ENCODE measurements around the gene OXSM.

Gene OXSM

GRCh38 chr3:25789596-25790556, at the start of gene OXSM:
Gene OXSM, plus strand, starts transcription at chr3:25790090. Its CDS starts 931 bp downstream, at chr3:25791021.
- H3K27me3 ChIP-seq (ENCODE audit: control insufficient read depth, insufficient read depth, low read length), result no peaks in the 10 kb centered on the region
- H3K9me3 ChIP-seq (ENCODE audit: control insufficient read depth, insufficient read depth, low read length), result no peaks in the 10 kb centered on the region
- H3K9ac ChIP-seq (ENCODE audit: low read depth, low read length), result peak within 1 kb of the TSS; percentile 3; the same call in 1 of the 2 replicates
- H3K36me3 ChIP-seq (ENCODE audit: control insufficient read depth, insufficient read depth, low read length), result no peaks in the 10 kb centered on the region
- H3K4me1 ChIP-seq (ENCODE audit: control insufficient read depth, insufficient read depth, low read length), result peaks cover 23% of the 10 kb centered on the region; the same call in 1 of the 2 replicates
- peak within 1 kb of the TSS; percentile 79 for H3K27ac ChIP-seq (ENCODE audit: low read depth, low read length)
- H3K4me3 ChIP-seq (ENCODE audit: low read depth, low read length), result peak within 1 kb of the TSS; percentile 79

- Histone ChIP-seq H3K36me3 (ENCODE audit: control insufficient read depth, insufficient read depth, low read length) (peaks cover 7% of the 10 kb centered on the region), H3K9me3 (ENCODE audit: control insufficient read depth, insufficient read depth, low read length) (no peaks in the 10 kb centered on the region)
These were observed 45.4 kb upstream of the OXSM start for GRCh38 chr3:25744470-25744869.

GRCh38 chr3:25747033-25747432, 42.9 kb upstream of the OXSM start:
- peaks cover 20% of the 10 kb centered on the region for H3K36me3 ChIP-seq (ENCODE audit: control insufficient read depth, insufficient read depth, low read length)
- peaks cover 14% of the 10 kb centered on the region for H3K4me1 ChIP-seq (ENCODE audit: control insufficient read depth, insufficient read depth, low read length)
- no peaks in the 10 kb centered on the region for H3K9me3 ChIP-seq (ENCODE audit: control insufficient read depth, insufficient read depth, low read length)
- no peak overlapping the region for H3K27ac ChIP-seq (ENCODE audit: low read depth, low read length)
- H3K4me3 ChIP-seq (ENCODE audit: low read depth, low read length), result no peak overlapping the region
- no peak overlapping the region for H3K9ac ChIP-seq (ENCODE audit: low read depth, low read length)
- no peaks in the 10 kb centered on the region for H3K27me3 ChIP-seq (ENCODE audit: control insufficient read depth, insufficient read depth, low read length)

More at GRCh38 chr3:25744470-25744869, 45.4 kb upstream of the OXSM start:
- Histone ChIP-seq H3K27ac (ENCODE audit: low read depth, low read length) (no peak overlapping the region), H3K4me3 (ENCODE audit: low read depth, low read length) (no peak overlapping the region), H3K9ac (ENCODE audit: low read depth, low read length) (no peak overlapping the region), H3K27me3 (ENCODE audit: control insufficient read depth, insufficient read depth, low read length) (no peaks in the 10 kb centered on the region), H3K4me1 (ENCODE audit: control insufficient read depth, insufficient read depth, low read length) (peaks cover 14% of the 10 kb centered on the region)

GRCh38 chr3:25748189-25748588, 41.7 kb upstream of the OXSM start:
- no peaks in the 10 kb centered on the region for H3K9me3 ChIP-seq (ENCODE audit: control insufficient read depth, insufficient read depth, low read length)
- H3K4me3 ChIP-seq (ENCODE audit: low read depth, low read length), result no peak overlapping the region
- no peaks in the 10 kb centered on the region for H3K27me3 ChIP-seq (ENCODE audit: control insufficient read depth, insufficient read depth, low read length)
- peaks cover 14% of the 10 kb centered on the region for H3K4me1 ChIP-seq (ENCODE audit: control insufficient read depth, insufficient read depth, low read length)
- peak overlapping the region; percentile 56 for H3K27ac ChIP-seq (ENCODE audit: low read depth, low read length)
- H3K9ac ChIP-seq (ENCODE audit: low read depth, low read length), result no peak overlapping the region
- H3K36me3 ChIP-seq (ENCODE audit: control insufficient read depth, insufficient read depth, low read length), result peaks cover 20% of the 10 kb centered on the region

GRCh38 chr3:25749031-25749581, 40.8 kb upstream of the OXSM start:
- Histone ChIP-seq H3K27ac (ENCODE audit: low read depth, low read length) (no peak overlapping the region), H3K9ac (ENCODE audit: low read depth, low read length) (no peak overlapping the region)

GRCh38 chr3:25751048-25751447, 38.8 kb upstream of the OXSM start:
- Histone ChIP-seq H3K36me3 (ENCODE audit: control insufficient read depth, insufficient read depth, low read length) (peaks cover 20% of the 10 kb centered on the region), H3K27me3 (ENCODE audit: control insufficient read depth, insufficient read depth, low read length) (no peaks in the 10 kb centered on the region), H3K4me1 (ENCODE audit: control insufficient read depth, insufficient read depth, low read length) (peaks cover 14% of the 10 kb centered on the region), H3K27ac (ENCODE audit: low read depth, low read length) (no peak overlapping the region), H3K9ac (ENCODE audit: low read depth, low read length) (no peak overlapping the region), H3K9me3 (ENCODE audit: control insufficient read depth, insufficient read depth, low read length) (no peaks in the 10 kb centered on the region), H3K4me3 (ENCODE audit: low read depth, low read length) (no peak overlapping the region)

More at GRCh38 chr3:25749031-25749581, 40.8 kb upstream of the OXSM start:
- H3K36me3 ChIP-seq (ENCODE audit: control insufficient read depth, insufficient read depth, low read length), result peaks cover 20% of the 10 kb centered on the region
- H3K4me3 ChIP-seq (ENCODE audit: low read depth, low read length), result no peak overlapping the region
- no peaks in the 10 kb centered on the region for H3K27me3 ChIP-seq (ENCODE audit: control insufficient read depth, insufficient read depth, low read length)
- no peaks in the 10 kb centered on the region for H3K9me3 ChIP-seq (ENCODE audit: control insufficient read depth, insufficient read depth, low read length)
- peaks cover 14% of the 10 kb centered on the region for H3K4me1 ChIP-seq (ENCODE audit: control insufficient read depth, insufficient read depth, low read length)

GRCh38 chr3:25751725-25752124, 38.2 kb upstream of the OXSM start:
- H3K27ac ChIP-seq (ENCODE audit: low read depth, low read length), result no peak overlapping the region
- H3K27me3 ChIP-seq (ENCODE audit: control insufficient read depth, insufficient read depth, low read length), result no peaks in the 10 kb centered on the region
- H3K9ac ChIP-seq (ENCODE audit: low read depth, low read length), result no peak overlapping the region
- H3K4me3 ChIP-seq (ENCODE audit: low read depth, low read length), result no peak overlapping the region
- H3K9me3 ChIP-seq (ENCODE audit: control insufficient read depth, insufficient read depth, low read length), result no peaks in the 10 kb centered on the region
- peaks cover 20% of the 10 kb centered on the region for H3K36me3 ChIP-seq (ENCODE audit: control insufficient read depth, insufficient read depth, low read length)
- H3K4me1 ChIP-seq (ENCODE audit: control insufficient read depth, insufficient read depth, low read length), result peaks cover 14% of the 10 kb centered on the region

- Histone ChIP-seq H3K4me3 (ENCODE audit: low read depth, low read length) (no peak overlapping the region), H3K27me3 (ENCODE audit: control insufficient read depth, insufficient read depth, low read length) (no peaks in the 10 kb centered on the region), H3K27ac (ENCODE audit: low read depth, low read length) (no peak overlapping the region), H3K4me1 (ENCODE audit: control insufficient read depth, insufficient read depth, low read length) (no peaks in the 10 kb centered on the region), H3K9ac (ENCODE audit: low read depth, low read length) (no peak overlapping the region), H3K9me3 (ENCODE audit: control insufficient read depth, insufficient read depth, low read length) (no peaks in the 10 kb centered on the region; the same call in 1 of the 2 replicates), H3K36me3 (ENCODE audit: control insufficient read depth, insufficient read depth, low read length) (peaks cover 7% of the 10 kb centered on the region)
These were observed 21.0 kb upstream of the OXSM start for GRCh38 chr3:25768851-25769250.

GRCh38 chr3:25775936-25776335, 14.0 kb upstream of the OXSM start:
- H3K27me3 ChIP-seq (ENCODE audit: control insufficient read depth, insufficient read depth, low read length), result no peaks in the 10 kb centered on the region
- no peaks in the 10 kb centered on the region for H3K4me1 ChIP-seq (ENCODE audit: control insufficient read depth, insufficient read depth, low read length)
- H3K9ac ChIP-seq (ENCODE audit: low read depth, low read length), result no peak overlapping the region
- peaks cover 46% of the 10 kb centered on the region for H3K36me3 ChIP-seq (ENCODE audit: control insufficient read depth, insufficient read depth, low read length)
- H3K4me3 ChIP-seq (ENCODE audit: low read depth, low read length), result no peak overlapping the region
- H3K9me3 ChIP-seq (ENCODE audit: control insufficient read depth, insufficient read depth, low read length), result no peaks in the 10 kb centered on the region; the same call in 1 of the 2 replicates
- H3K27ac ChIP-seq (ENCODE audit: low read depth, low read length), result no peak overlapping the region

GRCh38 chr3:25780618-25781017, 9.3 kb upstream of the OXSM start:
- no peak overlapping the region for H3K9ac ChIP-seq (ENCODE audit: low read depth, low read length)
- H3K27ac ChIP-seq (ENCODE audit: low read depth, low read length), result no peak overlapping the region
- no peaks in the 10 kb centered on the region for H3K9me3 ChIP-seq (ENCODE audit: control insufficient read depth, insufficient read depth, low read length)
- H3K4me1 ChIP-seq (ENCODE audit: control insufficient read depth, insufficient read depth, low read length), result peaks cover 12% of the 10 kb centered on the region
- H3K4me3 ChIP-seq (ENCODE audit: low read depth, low read length), result no peak overlapping the region
- H3K36me3 ChIP-seq (ENCODE audit: control insufficient read depth, insufficient read depth, low read length), result peaks cover 27% of the 10 kb centered on the region
- peaks cover 4% of the 10 kb centered on the region; the same call in 1 of the 2 replicates for H3K27me3 ChIP-seq (ENCODE audit: control insufficient read depth, insufficient read depth, low read length)

All from HUES48 (cell line).